Gastroesophageal sphincter (tissue), 3 donors: Measurements from ENCODE around the gene PWP1.

Experiments used
- CTCF ChIP-seq, 4 experiments: fragments of 200-600 bp in 2 of 4; fragments of 450-650 bp in 2 of 4; sonication (generic) in 1 of 4; IDR thresholded peaks; one replicate each; pipeline ENCODE4 v1.5.1; 2017 to 2019; ENCODE audit warnings: antibody characterized with exemption in 4 of 4, mild to moderate bottlenecking in 2 of 4, moderate library complexity in 2 of 4
- EP300 ChIP-seq: sonication (generic); formaldehyde crosslinking; IDR thresholded peaks from one replicate; pipeline ENCODE4 v1.6.1; 2017; ENCODE audit warnings: antibody characterized with exemption, mild to moderate bottlenecking
- POLR2A ChIP-seq, 2 donors: fragments of 450-650 bp; IDR thresholded peaks; one replicate each; pipeline ENCODE4 v1.6.1; 2017; ENCODE audit warnings: antibody characterized with exemption in 2 of 2, mild to moderate bottlenecking in 2 of 2, moderate library complexity in 1 of 2
- POLR2AphosphoS5 ChIP-seq: sonication (generic); formaldehyde crosslinking; IDR thresholded peaks from one replicate; pipeline ENCODE4 v1.6.1; 2017; ENCODE audit warnings: antibody characterized with exemption

DNA sequence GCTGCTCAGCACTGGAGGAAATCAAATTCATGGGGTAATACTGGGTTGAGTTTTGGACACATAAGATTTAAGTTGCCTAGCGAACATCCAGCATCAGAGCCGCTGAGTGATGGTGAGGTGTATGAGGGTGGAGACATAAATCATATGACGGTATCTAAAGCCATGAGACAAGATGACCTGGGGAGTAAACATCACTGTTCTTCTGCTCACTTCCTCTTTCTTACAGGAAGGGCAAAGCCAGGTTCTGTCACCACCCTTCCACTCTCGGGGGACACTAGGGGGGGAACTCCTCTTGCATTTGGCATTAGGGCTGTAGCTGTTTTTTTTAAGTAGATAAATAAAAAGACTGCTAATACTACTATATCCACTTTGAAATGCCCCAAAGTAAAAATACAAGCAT lies 51.3 kb downstream of the PWP1 start:
- TF ChIP-seq CTCF (IDR thresholded peaks at IDR 0.05) (no peak), EP300 (no peak), POLR2A (IDR thresholded peaks at IDR 0.05) (no peak), POLR2AphosphoS5 (no peak)
